NCI-H2171 treated with DMSO at 0.1 percent for 48 hours (cell line): Measurements from ENCODE around the gene PHLDA1.
"Not testable (repeated sequence)": the region's sequence is repeated elsewhere in the genome, so short reads cannot be mapped to it uniquely, and the experiment has no call there.

Experiments
- DNase-seq: peaks from one replicate; lab custom pipeline; 2025; lab: John Stamatoyannopoulos, UW

Gene PHLDA1

GRCh38 chr12:76018672-76019071 is 12.9 kb downstream of the PHLDA1 start:
- no peak for DNase-seq

- DNase-seq = no peak
These were observed 13.5 kb downstream of the PHLDA1 start for GRCh38 chr12:76018111-76018510.

GRCh38 chr12:76014007-76014406 is 17.6 kb downstream of the PHLDA1 start:
- DNase-seq = no peak

GRCh38 chr12:76013603-76014002 is 18.0 kb downstream of the PHLDA1 start:
- DNase-seq = no peak

GRCh38 chr12:76012644-76013043 is 18.9 kb downstream of the PHLDA1 start:
- DNase-seq = no peak

- DNase-seq = no peak
These were observed 20.7 kb downstream of the PHLDA1 start for GRCh38 chr12:76010732-76011458.

- no peak for DNase-seq
These were observed 23.1 kb downstream of the PHLDA1 start for GRCh38 chr12:76008428-76008827.

- DNase-seq = no peak
These were observed 23.9 kb downstream of the PHLDA1 start for GRCh38 chr12:76007640-76008039.

GRCh38 chr12:76006028-76006925 is 25.3 kb downstream of the PHLDA1 start:
- peak; percentile 98 for DNase-seq

GRCh38 chr12:76003355-76003638 is 28.3 kb downstream of the PHLDA1 start:
- peak; percentile 78 for DNase-seq

GRCh38 chr12:76002598-76003354 is 28.8 kb downstream of the PHLDA1 start:
- peak; percentile 83 for DNase-seq

- no peak for DNase-seq
These were observed 33.1 kb downstream of the PHLDA1 start for GRCh38 chr12:75998292-75999063.

- DNase-seq = no peak
These were observed 33.9 kb downstream of the PHLDA1 start for GRCh38 chr12:75997658-75998057.

GRCh38 chr12:75996861-75997447 is 34.6 kb downstream of the PHLDA1 start:
- no peak for DNase-seq

- DNase-seq = no peak
These were observed 35.9 kb downstream of the PHLDA1 start for GRCh38 chr12:75995691-75996090.

- DNase-seq = no peak
These were observed 37.4 kb downstream of the PHLDA1 start for GRCh38 chr12:75994069-75994740.

- no peak for DNase-seq
These were observed 39.8 kb downstream of the PHLDA1 start for GRCh38 chr12:75991753-75992152.

GRCh38 chr12:75990189-75990912 is 41.2 kb downstream of the PHLDA1 start:
- DNase-seq = no peak

- not testable (repeated sequence) for DNase-seq
These were observed 43.9 kb downstream of the PHLDA1 start for GRCh38 chr12:75987709-75988108.
